GM21526 (cell line): ENCODE measurements around the gene LTBP1.
"Not testable (repeated sequence)": the region's sequence is repeated elsewhere in the genome, so short reads cannot be mapped to it uniquely, and the experiment has no call there.

Experiments
- ATAC-seq: cut with Tn5 transposase; IDR thresholded peaks from one replicate; pipeline ENCODE4 v1.9.1; 2021; ENCODE audit warnings: moderate library complexity; ENCODE audit not compliant: unreplicated experiment, low FRiP score

LTBP1 gene

GRCh38 chr2:33433279-33434235, 486.8 kb downstream of the LTBP1 start:
- ATAC-seq, result no peak

GRCh38 chr2:33435518-33435917, 488.8 kb downstream of the LTBP1 start:
- no peak for ATAC-seq

DNA sequence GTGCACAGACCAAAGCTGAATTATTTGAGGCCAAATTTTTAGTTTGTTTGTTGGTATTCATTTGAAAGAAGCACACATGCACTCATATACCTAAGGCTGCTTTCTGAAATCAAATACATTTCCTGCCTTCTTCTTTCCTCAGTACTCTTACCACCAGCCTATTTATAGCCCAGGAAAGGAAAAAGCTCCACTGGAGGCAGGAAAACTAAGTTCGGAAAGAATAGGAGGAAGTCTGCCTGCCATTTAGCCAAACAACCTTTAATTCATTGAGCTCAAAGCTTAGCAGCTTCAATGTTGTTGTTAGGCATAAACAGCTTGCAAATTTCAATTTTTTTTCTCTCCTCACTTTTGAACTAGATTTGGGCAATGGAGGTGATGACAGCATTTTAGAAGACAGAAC, 489.3 kb downstream of the LTBP1 start:
- no peak for ATAC-seq

DNA sequence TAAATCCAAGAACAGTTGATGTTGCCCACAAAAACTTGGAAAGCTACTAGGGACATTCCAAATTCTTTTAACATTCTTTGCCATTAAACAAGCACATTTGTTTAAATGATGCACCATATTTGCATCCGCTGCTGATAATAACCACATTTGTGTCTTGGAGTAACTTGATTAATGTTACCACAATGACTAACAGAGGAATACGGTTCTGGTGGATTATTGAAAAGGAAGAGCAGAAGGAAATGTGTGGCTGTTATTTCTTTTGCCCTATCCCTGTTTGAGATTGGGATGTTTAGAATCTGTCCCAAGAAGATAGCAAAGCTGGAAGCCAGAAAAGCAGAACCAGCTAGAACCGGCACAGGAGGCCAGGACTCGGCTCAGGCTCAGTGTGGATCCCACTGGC, 490.5 kb downstream of the LTBP1 start:
- ATAC-seq, result no peak

GRCh38 chr2:33437815-33438214, 491.1 kb downstream of the LTBP1 start:
- ATAC-seq, result no peak

DNA sequence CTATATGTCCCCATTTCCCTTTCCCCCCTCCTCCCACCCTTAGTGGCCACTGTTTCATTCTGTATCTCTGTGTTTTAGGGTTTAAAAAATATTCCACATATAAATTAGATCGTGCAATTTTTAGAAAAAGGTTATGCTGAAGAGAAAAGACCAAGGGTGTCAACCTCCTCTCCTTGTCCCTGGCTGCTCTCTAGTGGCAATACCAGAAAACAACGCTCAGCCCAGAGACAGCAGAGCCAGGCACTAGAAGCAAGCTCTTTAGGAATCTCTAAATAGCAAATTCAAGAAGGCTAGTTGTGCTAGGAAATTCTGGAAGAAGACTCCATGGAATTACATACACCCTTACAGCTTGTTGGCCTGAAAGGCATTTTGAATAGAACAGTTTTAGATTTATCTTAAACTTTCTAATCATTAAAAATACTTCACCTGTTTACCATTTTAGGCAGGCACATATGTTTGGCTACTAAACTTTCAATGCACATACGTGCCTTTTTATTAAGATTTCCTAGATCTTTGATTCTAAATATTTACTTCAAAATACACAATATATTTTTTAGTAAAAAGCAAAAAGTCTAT, 494.6 kb downstream of the LTBP1 start:
- peak; percentile 75 for ATAC-seq

DNA sequence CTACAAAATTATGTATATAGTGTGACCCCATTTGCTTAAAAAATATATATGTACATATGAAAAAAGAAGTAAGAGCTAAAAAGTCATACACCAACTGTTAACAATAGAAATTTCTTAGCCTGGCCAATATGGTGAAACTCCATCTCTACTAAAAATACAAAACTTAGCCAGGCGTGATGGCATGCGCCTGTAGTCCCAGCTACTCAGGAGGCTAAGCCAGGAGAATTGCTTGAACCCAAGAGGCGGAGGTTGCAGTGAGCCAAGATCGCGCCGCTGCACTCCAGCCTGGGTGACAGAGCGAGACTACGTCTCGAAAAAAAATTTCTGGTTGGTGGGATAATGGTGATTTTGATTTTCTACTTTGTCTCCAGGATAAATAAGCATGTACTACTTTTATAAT, 495.3 kb downstream of the LTBP1 start:
- ATAC-seq, result not testable (repeated sequence)

DNA sequence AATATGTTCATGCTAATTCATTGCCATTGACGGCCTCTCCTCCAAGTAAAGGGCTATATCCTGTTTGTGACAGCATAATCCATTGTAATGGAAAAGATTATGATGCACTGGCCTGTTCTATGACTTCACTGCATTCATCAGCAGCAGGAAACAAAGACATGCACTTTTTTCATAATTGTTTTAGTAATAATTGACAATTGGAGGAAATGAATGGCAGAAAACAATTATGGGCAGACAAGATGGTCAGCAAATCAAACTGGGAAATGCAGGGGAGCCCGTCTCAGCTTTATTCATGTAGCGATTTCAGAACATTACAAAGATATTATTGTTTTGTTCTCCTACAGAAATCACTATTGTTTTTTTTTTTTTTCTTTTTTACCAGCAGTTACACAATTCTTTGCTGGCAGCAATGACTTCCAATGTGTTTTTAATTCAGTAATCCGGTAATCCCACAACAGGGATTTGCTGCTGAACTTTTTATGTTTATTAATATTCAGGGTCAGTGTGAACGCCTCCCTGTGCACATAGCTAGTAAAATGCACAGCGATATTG, 495.9 kb downstream of the LTBP1 start:
- no peak for ATAC-seq

GRCh38 chr2:33443274-33443829, 496.6 kb downstream of the LTBP1 start:
- ATAC-seq, result no peak

DNA sequence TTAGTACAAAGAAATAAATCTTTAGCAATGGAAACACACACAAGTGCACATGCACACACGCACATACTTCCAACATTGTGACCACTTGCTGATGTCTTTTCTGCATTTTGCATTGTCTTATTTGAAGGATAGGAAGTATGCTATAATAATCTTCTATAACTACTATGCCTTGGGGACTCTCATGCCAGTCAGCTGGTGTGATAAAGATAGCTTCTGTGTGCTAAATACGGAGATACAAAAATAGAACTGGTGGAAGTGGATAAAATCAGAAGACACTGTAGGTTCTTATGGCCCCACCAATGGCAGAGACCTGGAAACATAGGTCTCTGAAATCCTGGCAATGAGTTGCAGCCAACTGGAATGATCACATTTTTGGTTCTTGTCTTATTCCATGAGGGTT, 498.2 kb downstream of the LTBP1 start:
- no peak for ATAC-seq

- no peak for ATAC-seq
Observed at GRCh38 chr2:33448220-33448899, 501.6 kb downstream of the LTBP1 start.
